ENCODE measurements around the gene COL23A1. TPM values are rescaled to one million over a fixed set of nuclear protein-coding genes. Genes with fewer than 3 reads are reported as not detected.

The COL23A1 gene
- total and polyA plus RNA-seq, 2 of the 8 experiments (the other 6 are each of a cell fraction or from before 2014, with no cell fraction given), result 3.1 to 4.7 TPM

DNA sequence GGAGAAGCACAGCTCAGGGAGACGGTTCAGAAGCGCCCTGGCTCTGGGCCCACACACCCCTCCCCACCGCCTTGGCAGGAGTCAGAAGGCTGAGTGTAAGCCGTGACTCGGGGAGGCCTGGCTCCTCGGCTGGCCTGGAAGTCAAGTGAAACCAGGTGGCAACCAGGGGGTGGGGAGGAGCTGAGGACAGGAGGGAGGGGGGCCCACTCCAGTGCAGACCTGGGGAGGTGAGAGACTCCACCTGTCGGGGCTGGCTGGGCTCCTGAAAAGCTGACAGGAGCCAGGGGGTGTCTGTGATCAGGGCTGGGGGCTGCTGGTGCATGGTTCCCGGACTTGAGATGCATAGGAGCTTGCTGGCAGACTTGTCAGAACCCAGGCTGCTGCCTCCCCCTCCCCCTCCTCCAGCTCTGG is 207.4 kb downstream of the COL23A1 start:
- peak overlapping the region; percentile 70 for H4K91ac ChIP-seq (replicated peaks; ENCODE audit: insufficient read length, low read length)
- no peak overlapping the region for H2BK120ac ChIP-seq (replicated peaks; ENCODE audit: low read depth, low read length)
- no peak overlapping the region for H3K18ac ChIP-seq (ENCODE audit: extremely low read depth, low read length)
- H3K79me2 ChIP-seq (ENCODE audit: control insufficient read depth in 1 of 2, insufficient read depth in 2 of 2, low read length in 2 of 2), result no peaks in the 10 kb centered on the region
- no peaks in the 10 kb centered on the region for H4K20me1 ChIP-seq (replicated peaks in 1 of 2; ENCODE audit: control insufficient read depth in 1 of 2, insufficient read depth in 2 of 2, low read length in 2 of 2)
- no peak overlapping the region for H3K9ac ChIP-seq (replicated peaks in 1 of 4; ENCODE audit: extremely low read depth in 1 of 4, low read depth in 3 of 4, low read length in 3 of 4)
- H2BK20ac ChIP-seq (ENCODE audit: low read length), result no peak overlapping the region
- H3K27ac ChIP-seq (ENCODE audit: low read depth, low read length), result no peak overlapping the region
- ChIA-PET CTCF (ENCODE audit: partially characterized antibody) (interaction anchor here (0.8 to 1.4 kb wide), 5 partner anchors 16 to 146 kb away, joined by 3 to 4 read pairs (median 3); no protein-coding TSS in a partner anchor), POLR2A (ENCODE audit: partially characterized antibody) (no interaction called here)
- no peak overlapping the region for H3K4me3 ChIP-seq (ENCODE audit: extremely low read depth in 1 of 4, insufficient read depth in 2 of 4, low read depth in 3 of 4, low read length in 4 of 4)
- FAIRE-seq, result no peak
- no peak overlapping the region for H3K14ac ChIP-seq (ENCODE audit: insufficient read length)
- H3K4me1 ChIP-seq (replicated peaks in 1 of 4; ENCODE audit: control insufficient read depth in 3 of 4, insufficient read depth in 4 of 4, low read length in 3 of 4), result peaks cover 0 to 24% (median 10%) of the 10 kb centered on the region in 4 experiments; a peak in 5 of 7 replicates
- no peaks in the 10 kb centered on the region; a peak in 1 of 7 replicates for H3K27me3 ChIP-seq (replicated peaks in 1 of 4; ENCODE audit: control insufficient read depth in 3 of 4, extremely low read depth in 1 of 4, insufficient read depth in 3 of 4, low read length in 3 of 4)
- no peak overlapping the region for H2AFZ ChIP-seq (ENCODE audit: low read length)
- H2BK15ac ChIP-seq (ENCODE audit: low read length), result no peak overlapping the region; the same call in 1 of the 2 replicates
- H3K9me3 ChIP-seq (ENCODE audit: insufficient read depth in 2 of 2, low read depth in 1 of 2, low read length in 1 of 2), result no peaks in the 10 kb centered on the region
- H4K5ac ChIP-seq (ENCODE audit: insufficient read length, low read depth, low read length), result no peak overlapping the region
- H3K4ac ChIP-seq (replicated peaks; ENCODE audit: insufficient read length, low read depth, low read length), result no peak overlapping the region
- no peaks in the 10 kb centered on the region for H3K79me1 ChIP-seq (ENCODE audit: low read depth, low read length)
- H3K4me2 ChIP-seq (ENCODE audit: insufficient read depth in 1 of 2, low read depth in 2 of 2, low read length in 2 of 2), result no peak overlapping the region
- H2AK5ac ChIP-seq (ENCODE audit: low read depth, low read length), result no peak overlapping the region
- no peaks in the 10 kb centered on the region for H3K36me3 ChIP-seq (ENCODE audit: control insufficient read depth in 2 of 4, insufficient read depth in 4 of 4, low read length in 3 of 4)
- H2BK5ac ChIP-seq (ENCODE audit: low read depth, low read length), result no peak overlapping the region
- H2BK12ac ChIP-seq (ENCODE audit: low read depth, low read length), result no peak overlapping the region
- no peak overlapping the region for H3K23ac ChIP-seq (ENCODE audit: insufficient read length)
- DNase-seq (ENCODE audit: low read depth in 1 of 2, low spot score in 2 of 2), result no peak
- H3K56ac ChIP-seq (replicated peaks; ENCODE audit: insufficient read length, low read depth, low read length), result no peak overlapping the region
- no peaks in the 10 kb centered on the region for H3K23me2 ChIP-seq (ENCODE audit: low read depth, low read length)
- H4K8ac ChIP-seq (ENCODE audit: extremely low read depth, insufficient read depth, low read length), result peak overlapping the region; percentile 26; the same call in 1 of the 2 replicates
- WGBS, 2 experiments (ENCODE audit: extremely low coverage in 1 of 2, insufficient coverage in 1 of 2, insufficient read length in 1 of 2, insufficient replicate concordance in 2 of 2, low coverage in 1 of 2, low lambda C conversion rate in 2 of 2, missing lambda C conversion rate in 1 of 2), result 84% methylated on average over 7 of the region's 8 CpGs; no CpG with 5 or more reads in 1 of the 2 experiments
- TF ChIP-seq SAP30 (IDR thresholded peaks at IDR 0.05; ENCODE audit: insufficient read depth, insufficient replicate concordance, low read length), result no peak
- TF ChIP-seq KDM4A (IDR thresholded peaks at IDR 0.05; ENCODE audit: low read depth, low read length, severe bottlenecking), result no peak
- TF ChIP-seq BRCA1 (IDR thresholded peaks at IDR 0.05; ENCODE audit: low read depth, low read length), result no peak
- no peak for TF ChIP-seq BCL11A (IDR thresholded peaks at IDR 0.05; ENCODE audit: low read depth in 2 of 2, low read length in 2 of 2)
- TF ChIP-seq YY1 (IDR thresholded peaks at IDR 0.05; ENCODE audit: low read depth, low read length), result no peak
- TF ChIP-seq EP300 (IDR thresholded peaks at IDR 0.05; ENCODE audit: borderline replicate concordance in 1 of 2, low read depth in 2 of 2, low read length in 2 of 2), result no peak
- no peak for TF ChIP-seq FOSL1 (IDR thresholded peaks at IDR 0.05; ENCODE audit: insufficient read depth, low read depth, low read length)
- TF ChIP-seq CHD2 (IDR thresholded peaks at IDR 0.05; ENCODE audit: low read length), result no peak
- TF ChIP-seq BACH1 (IDR thresholded peaks at IDR 0.05; ENCODE audit: low read length), result no peak
- TF ChIP-seq SRF (IDR thresholded peaks at IDR 0.05; ENCODE audit: low read depth, low read length), result no peak
- TF ChIP-seq, protein P1, sequence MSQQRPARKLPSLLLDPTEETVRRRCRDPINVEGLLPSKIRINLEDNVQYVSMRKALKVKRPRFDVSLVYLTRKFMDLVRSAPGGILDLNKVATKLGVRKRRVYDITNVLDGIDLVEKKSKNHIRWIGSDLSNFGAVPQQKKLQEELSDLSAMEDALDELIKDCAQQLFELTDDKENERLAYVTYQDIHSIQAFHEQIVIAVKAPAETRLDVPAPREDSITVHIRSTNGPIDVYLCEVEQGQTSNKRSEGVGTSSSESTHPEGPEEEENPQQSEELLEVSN (IDR thresholded peaks at IDR 0.05), result no peak
- TF ChIP-seq SP2 (IDR thresholded peaks at IDR 0.05; ENCODE audit: low read length), result no peak
- TF ChIP-seq GABPA (IDR thresholded peaks at IDR 0.05; ENCODE audit: borderline replicate concordance, insufficient read depth, low read length), result no peak
- no peak for TF ChIP-seq RFX5 (IDR thresholded peaks at IDR 0.05; ENCODE audit: borderline replicate concordance, low read depth, low read length)

All from H1 (cell line).